ENCODE measurements around the gene AGBL4.

DNA sequence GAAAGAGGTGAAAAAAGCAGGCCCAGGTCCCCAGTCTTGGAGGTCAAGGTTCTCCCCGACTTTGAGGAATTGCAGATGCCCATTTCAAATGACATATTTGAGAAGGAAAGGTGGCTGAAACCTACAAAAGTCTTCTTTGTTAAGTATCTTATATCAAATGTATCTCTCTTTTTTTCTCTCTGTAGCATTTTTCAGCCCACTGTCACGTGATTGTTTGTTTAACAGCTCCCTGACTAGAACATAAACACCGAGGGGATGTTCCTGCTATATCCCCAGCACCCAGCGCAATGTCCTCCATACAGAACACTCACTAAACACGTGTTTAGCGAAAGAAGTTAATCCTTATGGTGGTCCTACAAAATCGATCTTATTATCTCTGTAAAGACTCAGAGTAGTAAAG lies 1274.7 kb downstream of the AGBL4 start:
- TF ChIP-seq, protein P1, sequence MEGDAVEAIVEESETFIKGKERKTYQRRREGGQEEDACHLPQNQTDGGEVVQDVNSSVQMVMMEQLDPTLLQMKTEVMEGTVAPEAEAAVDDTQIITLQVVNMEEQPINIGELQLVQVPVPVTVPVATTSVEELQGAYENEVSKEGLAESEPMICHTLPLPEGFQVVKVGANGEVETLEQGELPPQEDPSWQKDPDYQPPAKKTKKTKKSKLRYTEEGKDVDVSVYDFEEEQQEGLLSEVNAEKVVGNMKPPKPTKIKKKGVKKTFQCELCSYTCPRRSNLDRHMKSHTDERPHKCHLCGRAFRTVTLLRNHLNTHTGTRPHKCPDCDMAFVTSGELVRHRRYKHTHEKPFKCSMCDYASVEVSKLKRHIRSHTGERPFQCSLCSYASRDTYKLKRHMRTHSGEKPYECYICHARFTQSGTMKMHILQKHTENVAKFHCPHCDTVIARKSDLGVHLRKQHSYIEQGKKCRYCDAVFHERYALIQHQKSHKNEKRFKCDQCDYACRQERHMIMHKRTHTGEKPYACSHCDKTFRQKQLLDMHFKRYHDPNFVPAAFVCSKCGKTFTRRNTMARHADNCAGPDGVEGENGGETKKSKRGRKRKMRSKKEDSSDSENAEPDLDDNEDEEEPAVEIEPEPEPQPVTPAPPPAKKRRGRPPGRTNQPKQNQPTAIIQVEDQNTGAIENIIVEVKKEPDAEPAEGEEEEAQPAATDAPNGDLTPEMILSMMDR (conservative IDR thresholded peaks at IDR 0.05; ENCODE audit: low read depth, low read length): no peak
- TF ChIP-seq EZH2 (IDR thresholded peaks at IDR 0.05; ENCODE audit: low read length, unreplicated experiment): no peak
- no peak for TF ChIP-seq EZH2phosphoT487 (IDR thresholded peaks at IDR 0.05; ENCODE audit: borderline replicate concordance, low read length)
